IMR-90 (cell line): ENCODE measurements around the gene HOXB1. TPM values are rescaled to one million over a fixed set of nuclear protein-coding genes. Genes with fewer than 3 reads are reported as not detected.
A peak's percentile ranks its signal among the peaks of the same experiment; 100 is the strongest.

ENCODE experiments used
- ATAC-seq: fragments of 200-7000 bp; cut with Tn5 transposase; 2 replicates; pipeline ENCODE4 v1.9.1; 2020; ENCODE audit warnings: low read depth, mild to moderate bottlenecking, moderate library complexity
- BruUV-seq: library from RNA; stranded (reverse); fragments of 400-500 nt; replicated peaks from 2 replicates; lab custom pipeline; 2021; lab: Mats Ljungman, UMichigan
- CTCF ChIA-PET: fragments of 300-600 bp; formaldehyde crosslinking; extraction: SDS; loops from one replicate; lab custom pipeline; 2021; ENCODE audit warnings: antibody characterized with exemption; lab: Yijun Ruan, JAX
- POLR2A ChIA-PET: fragments of 300-600 bp; sonication (Branson Sonifier 250); formaldehyde crosslinking; loops from one replicate; lab custom pipeline; 2022; ENCODE audit warnings: antibody characterized with exemption; ENCODE audit not compliant: unreplicated experiment; lab: Charles Lee
- DNase-seq: peaks from one replicate; pipeline ENCODE4 v3.0.0; 2013
- H2AFZ ChIP-seq: replicated peaks from 2 replicates; pipeline ENCODE3; 2013; ENCODE audit warnings: low read length, mild to moderate bottlenecking; ENCODE audit not compliant: poor library complexity
- H2AK5ac ChIP-seq: 2 replicates; pipeline ENCODE4 v1.6.1; 2013; ENCODE audit warnings: low read depth, low read length, inconsistent platforms
- H2AK9ac ChIP-seq: replicated peaks from 2 replicates; pipeline ENCODE3; 2013; ENCODE audit warnings: mild to moderate bottlenecking, low read depth, low read length, moderate library complexity; ENCODE audit not compliant: poor library complexity
- H2BK120ac ChIP-seq: 2 replicates; pipeline ENCODE4 v1.6.1; 2013; ENCODE audit warnings: low read depth, low read length, inconsistent platforms
- H2BK15ac ChIP-seq: 3 replicates; pipeline ENCODE4 v1.6.1; 2013; ENCODE audit warnings: low read depth, low read length, inconsistent platforms
- H2BK20ac ChIP-seq: 2 replicates; pipeline ENCODE4 v1.6.1; 2013; ENCODE audit warnings: low read depth, mild to moderate bottlenecking, inconsistent platforms, low read length, moderate library complexity
- H2BK5ac ChIP-seq: 2 replicates; pipeline ENCODE4 v1.6.1; 2013; ENCODE audit warnings: mild to moderate bottlenecking, low read depth, low read length, inconsistent platforms; ENCODE audit not compliant: poor library complexity, severe bottlenecking
- H3K14ac ChIP-seq: replicated peaks from 2 replicates; pipeline ENCODE4 v1.6.1; 2013; ENCODE audit warnings: low read depth, low read length, inconsistent platforms
- H3K18ac ChIP-seq: 2 replicates; pipeline ENCODE4 v1.6.1; 2013; ENCODE audit warnings: low read depth, low read length, control low read depth
- H3K23ac ChIP-seq: 2 replicates; pipeline ENCODE4 v1.6.1; 2013; ENCODE audit warnings: low read depth, low read length, inconsistent platforms
- H3K27ac ChIP-seq: 2 replicates; pipeline ENCODE4 v1.5.1; 2013; ENCODE audit warnings: mild to moderate bottlenecking, control low read depth, low read length; ENCODE audit not compliant: insufficient read depth
- H3K27me3 ChIP-seq: 2 replicates; pipeline ENCODE4 v1.6.1; 2013; ENCODE audit warnings: low read length; ENCODE audit not compliant: control insufficient read depth, insufficient read depth
- H3K36me3 ChIP-seq: 2 replicates; pipeline ENCODE4 v1.6.1; 2013; ENCODE audit warnings: low read length, mixed read lengths; ENCODE audit not compliant: control insufficient read depth, insufficient read depth
- H3K4ac ChIP-seq: 2 replicates; pipeline ENCODE4 v1.6.1; 2013; ENCODE audit warnings: low read depth, low read length, inconsistent platforms
- H3K4me1 ChIP-seq: 2 replicates; pipeline ENCODE4 v1.6.1; 2013; ENCODE audit warnings: low read length, mixed read lengths; ENCODE audit not compliant: control insufficient read depth, insufficient read depth
- H3K4me2 ChIP-seq: 2 replicates; pipeline ENCODE4 v1.6.1; 2013; ENCODE audit warnings: low read depth, mild to moderate bottlenecking, control low read depth, low read length, moderate library complexity
- H3K4me3 ChIP-seq: 2 replicates; pipeline ENCODE4 v1.5.1; 2013; ENCODE audit warnings: low read depth, mild to moderate bottlenecking, control low read depth, low read length, moderate library complexity; ENCODE audit not compliant: insufficient read depth
- H3K56ac ChIP-seq: 2 replicates; pipeline ENCODE4 v1.6.1; 2013; ENCODE audit warnings: low read length, inconsistent platforms; ENCODE audit not compliant: insufficient read depth; ENCODE audit errors: extremely low read depth
- H3K79me1 ChIP-seq, 2 experiments: 2 replicates each; pipeline ENCODE4 v1.6.1; 2013; ENCODE audit warnings: low read length in 2 of 2, inconsistent platforms in 1 of 2, low read depth in 1 of 2
- H3K9ac ChIP-seq: 2 replicates; pipeline ENCODE4 v1.6.1; 2013; ENCODE audit warnings: low read depth, low read length, control low read depth
- H3K9me1 ChIP-seq: 2 replicates; pipeline ENCODE4 v1.6.1; 2013; ENCODE audit warnings: low read length, inconsistent platforms; ENCODE audit not compliant: insufficient read depth
- H3K9me3 ChIP-seq: 2 replicates; pipeline ENCODE4 v1.6.1; 2013; ENCODE audit warnings: low read length; ENCODE audit not compliant: control insufficient read depth, insufficient read depth
- H4K20me1 ChIP-seq: 2 replicates; pipeline ENCODE4 v1.6.1; 2013; ENCODE audit warnings: low read length, inconsistent platforms; ENCODE audit not compliant: insufficient read depth
- H4K5ac ChIP-seq: 2 replicates; pipeline ENCODE4 v1.6.1; 2013; ENCODE audit warnings: mild to moderate bottlenecking, low read depth, low read length, control low read depth
- H4K8ac ChIP-seq, 2 experiments: 2 replicates each; pipeline ENCODE4 v1.6.1; 2013; ENCODE audit warnings: low read depth in 2 of 2, low read length in 2 of 2, control low read depth in 1 of 2, inconsistent platforms in 1 of 2
- H4K91ac ChIP-seq: 2 replicates; pipeline ENCODE4 v1.6.1; 2013; ENCODE audit warnings: low read depth, low read length, inconsistent platforms; ENCODE audit not compliant: insufficient read depth
- BHLHE40 ChIP-seq: fragments of 150-350 bp; IDR thresholded peaks from 2 replicates; pipeline ENCODE4 v1.6.1; 2016; ENCODE audit warnings: mild to moderate bottlenecking, low read depth, low read length
- CEBPB ChIP-seq: IDR thresholded peaks from 2 replicates; pipeline ENCODE4 v1.6.1; 2012; ENCODE audit warnings: low read depth, low read length, improper control_type of control experiment
- CHD1 ChIP-seq: IDR thresholded peaks from 2 replicates; pipeline ENCODE4 v1.6.1; 2012; ENCODE audit warnings: low read depth, low read length, improper control_type of control experiment
- CTCF ChIP-seq: conservative IDR thresholded peaks from 2 replicates; pipeline ENCODE4 v1.5.1; 2012; ENCODE audit warnings: mild to moderate bottlenecking, low read depth, low read length, improper control_type of control experiment
- ELK1 ChIP-seq: fragments of 150-350 bp; IDR thresholded peaks from 2 replicates; pipeline ENCODE4 v1.6.1; 2016; ENCODE audit warnings: low read depth, mild to moderate bottlenecking, low read length, moderate library complexity, borderline replicate concordance
- FOS ChIP-seq: fragments of 150-350 bp; IDR thresholded peaks from 2 replicates; pipeline ENCODE4 v1.6.1; 2016; ENCODE audit warnings: low read depth, low read length
- MAZ ChIP-seq: IDR thresholded peaks from 2 replicates; pipeline ENCODE4 v1.6.1; 2012; ENCODE audit warnings: low read depth, mild to moderate bottlenecking, low read length, improper control_type of control experiment, moderate library complexity, borderline replicate concordance
- MXI1 ChIP-seq: IDR thresholded peaks from 2 replicates; pipeline ENCODE4 v1.6.1; 2012; ENCODE audit warnings: low read depth, mild to moderate bottlenecking, low read length, moderate library complexity, borderline replicate concordance
- NFE2L2 ChIP-seq: fragments of 150-350 bp; IDR thresholded peaks from 2 replicates; pipeline ENCODE4 v1.6.1; 2016; ENCODE audit warnings: low read depth, mild to moderate bottlenecking, low read length
- POLR2A ChIP-seq: IDR thresholded peaks from 2 replicates; pipeline ENCODE4 v1.6.1; 2012; ENCODE audit warnings: mild to moderate bottlenecking, low read depth, low read length
- RAD21 ChIP-seq: IDR thresholded peaks from 2 replicates; pipeline ENCODE4 v1.6.1; 2012; ENCODE audit warnings: low read length, improper control_type of control experiment
- RCOR1 ChIP-seq: IDR thresholded peaks from 2 replicates; pipeline ENCODE4 v1.6.1; 2012; ENCODE audit warnings: mild to moderate bottlenecking, low read length, improper control_type of control experiment; ENCODE audit not compliant: insufficient replicate concordance
- SMC3 ChIP-seq: fragments of 150-350 bp; IDR thresholded peaks from 2 replicates; pipeline ENCODE4 v1.6.1; 2016; ENCODE audit warnings: low read depth, mild to moderate bottlenecking, antibody characterized with exemption, low read length, moderate library complexity
- USF2 ChIP-seq: fragments of 150-350 bp; IDR thresholded peaks from 2 replicates; pipeline ENCODE4 v1.6.1; 2017; ENCODE audit warnings: mild to moderate bottlenecking, antibody characterized with exemption, low read length, low read depth
- WGBS, 2 experiments: methylation state at CpG; one replicate each; pipeline versions ENCODE4 v1.1.5 to v1.1.7; 2013; ENCODE audit warnings: missing lambda C conversion rate in 2 of 2; ENCODE audit not compliant: insufficient read length in 1 of 2; ENCODE audit errors: extremely low coverage in 2 of 2; 5-methylcytosine and 5-hydroxymethylcytosine counted together
- dilution Hi-C: fragments of 300-500 bp; cut with HindIII; formaldehyde crosslinking; loops from one replicate; pipeline ENCODE4 v1.14.3; 2018; ENCODE audit warnings: low sequenced_read_pairs; ENCODE audit not compliant: unreplicated experiment
- in situ Hi-C: fragments of 300-500 bp; cut with MboI; formaldehyde crosslinking; loops from 3 replicates; pipeline ENCODE4 v1.14.3; 2019; ENCODE audit warnings: low sequenced_read_pairs, inconsistent platforms, mixed read lengths
- intact Hi-C: fragments of 100-400 bp; cut with micrococcal nuclease; formaldehyde crosslinking; loops from 2 replicates; pipeline ENCODE4 v1.10.0; 2022
- polyA plus RNA-seq, 3 experiments: library from polyadenylated mRNA; depleted of rRNA; stranded (reverse); fragments of >200 nt; gene quantifications; 2 replicates each; pipeline ENCODE4 v1.2.3, GENCODE V29; 2012; ENCODE audit warnings: low replicate concordance in 1 of 3
- total RNA-seq: library from RNA; depleted of rRNA; stranded (reverse); fragments of >200 nt; gene quantifications from 2 replicates; pipeline ENCODE4 v1.2.3, GENCODE V29; 2012

The HOXB1 gene
- total and polyA plus RNA-seq, 2 of the 4 experiments (the other 2 are of a cell fraction) = not detected

- DNase-seq (no peak), ATAC-seq (no peak)
- peak overlapping the region; percentile 34; the same call in 1 of the 2 replicates for H3K14ac ChIP-seq
- dilution Hi-C loops (no loop called here), intact Hi-C loops (no loop called here), in situ Hi-C loops (no loop called here)
- H3K79me1 ChIP-seq = peaks cover 2 to 33% of the 10 kb centered on the region in 2 experiments; a peak in 3 of 4 replicates
- H3K4me2 ChIP-seq = no peak overlapping the region; the same call in 1 of the 2 replicates
- WGBS, 2 experiments = 60% methylated on average over 4 of the region's 6 CpGs; no CpG with 5 or more reads in 1 of the 2 experiments
- H3K27ac ChIP-seq = no peak overlapping the region
- H3K4ac ChIP-seq = peak overlapping the region; percentile 45
- H3K18ac ChIP-seq = peak overlapping the region; percentile 3; the same call in 1 of the 2 replicates
- H4K20me1 ChIP-seq = no peaks in the 10 kb centered on the region; the same call in 1 of the 2 replicates
- H3K36me3 ChIP-seq = no peaks in the 10 kb centered on the region
- no peak overlapping the region; the same call in 1 of the 2 replicates for H3K23ac ChIP-seq
- H3K9me1 ChIP-seq = peaks cover 28% of the 10 kb centered on the region
- H2BK5ac ChIP-seq = no peak overlapping the region
- CTCF ChIA-PET = no interaction called here
- H2BK15ac ChIP-seq = 0 out of 3 replicates have a peak overlapping the region, but pooled peaks have one; percentile 83
- no peak overlapping the region for H4K91ac ChIP-seq
- peak overlapping the region; percentile 31; the same call in 1 of the 2 replicates for H4K5ac ChIP-seq
- H4K8ac ChIP-seq = no peak overlapping the region; a peak in 1 of 4 replicates
- peak overlapping the region; percentile 60; the same call in 1 of the 2 replicates for H2AK5ac ChIP-seq
- no peaks in the 10 kb centered on the region for H3K9me3 ChIP-seq
- no peak overlapping the region for H3K56ac ChIP-seq
- no peaks in the 10 kb centered on the region for H3K27me3 ChIP-seq
- no peak overlapping the region for H2AK9ac ChIP-seq
- H2BK120ac ChIP-seq = peak overlapping the region; percentile 58; the same call in 1 of the 2 replicates
- no peak overlapping the region for H3K9ac ChIP-seq
- peak overlapping the region; percentile 2 for H2BK20ac ChIP-seq
- no peak overlapping the region for H2AFZ ChIP-seq
- POLR2A ChIA-PET = interaction anchor here (0.7 kb wide), 1 partner anchor 89 kb away, joined by 3 read pairs; no protein-coding TSS in a partner anchor
- peaks cover 33% of the 10 kb centered on the region for H3K4me1 ChIP-seq
- BruUV-seq = no TSS peak
- H3K4me3 ChIP-seq = no peak overlapping the region
- TF ChIP-seq BHLHE40 (no peak), CHD1 (no peak), CTCF (no peak), MXI1 (no peak), RAD21 (no peak), NFE2L2 (no peak), CEBPB (no peak), RCOR1 (no peak), ELK1 (no peak), FOS (no peak), MAZ (no peak), POLR2A (no peak), USF2 (no peak), SMC3 (no peak)
These were observed 32.5 kb downstream of the HOXB1 start for GRCh38 chr17:48498164-48498850.
